ENCODE measurements around the gene BNC1. TPM values are rescaled to one million over a fixed set of nuclear protein-coding genes. Genes with fewer than 3 reads are reported as not detected.
"Not testable (repeated sequence)": the region's sequence is repeated elsewhere in the genome, so short reads cannot be mapped to it uniquely, and the experiment has no call there.

The BNC1 gene
- total RNA-seq, 1 donor: 6.9 TPM

- no peak for DNase-seq (ENCODE audit: low read depth)
- TF ChIP-seq, protein P1, sequence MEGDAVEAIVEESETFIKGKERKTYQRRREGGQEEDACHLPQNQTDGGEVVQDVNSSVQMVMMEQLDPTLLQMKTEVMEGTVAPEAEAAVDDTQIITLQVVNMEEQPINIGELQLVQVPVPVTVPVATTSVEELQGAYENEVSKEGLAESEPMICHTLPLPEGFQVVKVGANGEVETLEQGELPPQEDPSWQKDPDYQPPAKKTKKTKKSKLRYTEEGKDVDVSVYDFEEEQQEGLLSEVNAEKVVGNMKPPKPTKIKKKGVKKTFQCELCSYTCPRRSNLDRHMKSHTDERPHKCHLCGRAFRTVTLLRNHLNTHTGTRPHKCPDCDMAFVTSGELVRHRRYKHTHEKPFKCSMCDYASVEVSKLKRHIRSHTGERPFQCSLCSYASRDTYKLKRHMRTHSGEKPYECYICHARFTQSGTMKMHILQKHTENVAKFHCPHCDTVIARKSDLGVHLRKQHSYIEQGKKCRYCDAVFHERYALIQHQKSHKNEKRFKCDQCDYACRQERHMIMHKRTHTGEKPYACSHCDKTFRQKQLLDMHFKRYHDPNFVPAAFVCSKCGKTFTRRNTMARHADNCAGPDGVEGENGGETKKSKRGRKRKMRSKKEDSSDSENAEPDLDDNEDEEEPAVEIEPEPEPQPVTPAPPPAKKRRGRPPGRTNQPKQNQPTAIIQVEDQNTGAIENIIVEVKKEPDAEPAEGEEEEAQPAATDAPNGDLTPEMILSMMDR (IDR thresholded peaks at IDR 0.05; ENCODE audit: insufficient read depth, low read depth, low read length): no peak
- no peak overlapping the region for H3K4me3 ChIP-seq (ENCODE audit: low read depth, low read length)
Measured at GRCh38 chr15:83250781-83251180, 33.7 kb downstream of the BNC1 start.

- TF ChIP-seq, protein P1 (IDR thresholded peaks at IDR 0.05; ENCODE audit: insufficient read depth, low read depth, low read length): no peak
- no peak overlapping the region for H3K4me3 ChIP-seq (ENCODE audit: low read depth, low read length)
- no peak for DNase-seq (ENCODE audit: low read depth)
Measured at GRCh38 chr15:83249030-83249343, 35.5 kb downstream of the BNC1 start.

DNA sequence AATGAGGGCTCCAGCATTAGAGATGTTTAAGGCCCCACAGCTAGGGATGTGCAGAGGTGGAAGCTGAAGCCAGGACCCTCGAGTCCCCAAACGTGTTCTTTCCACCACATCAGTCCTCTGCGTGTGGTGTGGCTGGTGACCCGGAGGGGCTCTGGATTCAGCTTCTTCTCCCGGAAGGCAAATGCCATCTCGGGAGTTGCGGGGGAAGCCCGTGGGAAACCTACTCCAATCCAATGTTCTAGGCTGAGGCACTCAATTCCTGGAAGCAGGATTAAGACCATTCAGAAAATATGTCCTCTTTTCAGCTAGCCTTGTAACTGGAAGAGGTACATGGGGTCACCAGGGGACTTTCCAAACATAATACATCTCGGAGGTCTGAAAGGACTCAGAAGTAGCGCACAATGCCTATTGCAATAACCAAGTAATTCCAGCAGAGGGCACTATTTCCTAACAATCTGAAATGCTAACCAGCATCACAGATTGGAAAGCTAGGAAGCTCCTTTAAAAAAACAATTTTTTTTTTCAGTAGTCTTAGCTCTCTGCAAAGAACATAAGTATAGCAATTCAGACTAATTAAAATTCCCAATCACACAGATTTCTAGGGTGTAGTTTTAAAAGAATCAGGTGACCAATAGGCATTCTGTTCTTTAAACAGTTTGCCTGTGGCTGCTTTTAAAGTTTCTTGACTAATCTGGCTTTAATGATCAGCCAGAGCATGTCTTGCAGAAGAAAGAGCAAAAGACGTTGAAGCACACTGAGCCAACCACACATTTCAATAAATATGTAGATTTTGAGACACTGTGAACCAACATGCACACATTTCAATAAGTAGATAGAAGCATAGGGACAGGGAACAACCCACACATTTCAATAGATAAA, 36.1 kb downstream of the BNC1 start:
- H3K4me3 ChIP-seq (ENCODE audit: low read depth, low read length): no peak overlapping the region
- TF ChIP-seq, protein P1 (IDR thresholded peaks at IDR 0.05; ENCODE audit: insufficient read depth, low read depth, low read length): peak; percentile 87
- DNase-seq (ENCODE audit: low read depth): peak; percentile 73

GRCh38 chr15:83243634-83244033, 40.8 kb downstream of the BNC1 start:
- no peak for DNase-seq (ENCODE audit: low read depth)
- TF ChIP-seq, protein P1 (IDR thresholded peaks at IDR 0.05; ENCODE audit: insufficient read depth, low read depth, low read length): no peak
- H3K4me3 ChIP-seq (ENCODE audit: low read depth, low read length): no peak overlapping the region

GRCh38 chr15:83230242-83230641, 54.2 kb downstream of the BNC1 start:
- no peak for DNase-seq (ENCODE audit: low read depth)
- TF ChIP-seq, protein P1 (IDR thresholded peaks at IDR 0.05; ENCODE audit: insufficient read depth, low read depth, low read length): no peak
- no peak overlapping the region for H3K4me3 ChIP-seq (ENCODE audit: low read depth, low read length)

DNA sequence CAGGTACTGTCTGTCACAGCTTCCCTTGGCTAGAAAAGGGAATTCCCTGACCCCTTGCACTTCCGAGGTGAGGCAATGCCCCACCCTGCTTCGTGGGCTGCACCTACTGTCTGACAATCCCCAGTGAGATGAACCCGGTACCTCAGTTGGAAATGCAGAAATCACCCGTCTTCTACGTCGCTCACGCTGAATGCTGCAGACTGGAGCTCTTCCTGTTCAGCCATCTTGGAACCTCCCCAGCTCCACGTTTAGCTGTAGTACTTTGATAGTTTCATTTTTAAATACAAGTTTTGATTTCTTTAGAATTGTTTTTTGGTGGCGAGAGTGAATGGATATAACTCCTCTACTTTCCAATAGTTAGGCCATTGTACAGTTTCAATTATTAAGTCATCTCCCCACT, 59.0 kb downstream of the BNC1 start:
- TF ChIP-seq, protein P1 (IDR thresholded peaks at IDR 0.05; ENCODE audit: insufficient read depth, low read depth, low read length): no peak
- no peak for DNase-seq (ENCODE audit: low read depth)
- no peak overlapping the region for H3K4me3 ChIP-seq (ENCODE audit: low read depth, low read length)

DNA sequence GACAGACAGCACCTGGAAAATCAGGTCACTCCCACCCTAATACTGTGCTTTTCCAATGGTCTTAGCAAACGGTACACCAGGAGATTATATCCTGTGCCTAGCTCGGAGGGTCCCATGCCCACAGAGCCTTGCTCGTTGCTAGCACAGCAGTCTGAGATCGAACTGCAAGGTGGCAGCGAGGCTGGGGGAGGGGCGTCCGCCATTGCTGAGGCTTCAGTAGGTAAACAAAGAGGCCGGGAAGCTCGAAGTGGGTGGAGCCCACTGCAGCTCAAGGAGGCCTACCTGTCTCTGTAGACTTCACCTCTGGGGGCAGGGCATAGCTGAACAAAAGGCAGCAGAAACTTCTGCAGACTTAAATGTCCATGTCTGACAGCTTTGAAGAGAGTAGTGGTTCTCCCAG, 62.7 kb downstream of the BNC1 start:
- not testable (repeated sequence) for DNase-seq (ENCODE audit: low read depth); H3K4me3 ChIP-seq (ENCODE audit: low read depth, low read length)

Measured in fibroblast of villous mesenchyme (primary cell).